ENCODE data around the gene EVA1C.
"Not testable (repeated sequence)": the region's sequence is repeated elsewhere in the genome, so short reads cannot be mapped to it uniquely, and the experiment has no call there.

Gene EVA1C, protein sequence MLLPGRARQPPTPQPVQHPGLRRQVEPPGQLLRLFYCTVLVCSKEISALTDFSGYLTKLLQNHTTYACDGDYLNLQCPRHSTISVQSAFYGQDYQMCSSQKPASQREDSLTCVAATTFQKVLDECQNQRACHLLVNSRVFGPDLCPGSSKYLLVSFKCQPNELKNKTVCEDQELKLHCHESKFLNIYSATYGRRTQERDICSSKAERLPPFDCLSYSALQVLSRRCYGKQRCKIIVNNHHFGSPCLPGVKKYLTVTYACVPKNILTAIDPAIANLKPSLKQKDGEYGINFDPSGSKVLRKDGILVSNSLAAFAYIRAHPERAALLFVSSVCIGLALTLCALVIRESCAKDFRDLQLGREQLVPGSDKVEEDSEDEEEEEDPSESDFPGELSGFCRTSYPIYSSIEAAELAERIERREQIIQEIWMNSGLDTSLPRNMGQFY

DNA sequence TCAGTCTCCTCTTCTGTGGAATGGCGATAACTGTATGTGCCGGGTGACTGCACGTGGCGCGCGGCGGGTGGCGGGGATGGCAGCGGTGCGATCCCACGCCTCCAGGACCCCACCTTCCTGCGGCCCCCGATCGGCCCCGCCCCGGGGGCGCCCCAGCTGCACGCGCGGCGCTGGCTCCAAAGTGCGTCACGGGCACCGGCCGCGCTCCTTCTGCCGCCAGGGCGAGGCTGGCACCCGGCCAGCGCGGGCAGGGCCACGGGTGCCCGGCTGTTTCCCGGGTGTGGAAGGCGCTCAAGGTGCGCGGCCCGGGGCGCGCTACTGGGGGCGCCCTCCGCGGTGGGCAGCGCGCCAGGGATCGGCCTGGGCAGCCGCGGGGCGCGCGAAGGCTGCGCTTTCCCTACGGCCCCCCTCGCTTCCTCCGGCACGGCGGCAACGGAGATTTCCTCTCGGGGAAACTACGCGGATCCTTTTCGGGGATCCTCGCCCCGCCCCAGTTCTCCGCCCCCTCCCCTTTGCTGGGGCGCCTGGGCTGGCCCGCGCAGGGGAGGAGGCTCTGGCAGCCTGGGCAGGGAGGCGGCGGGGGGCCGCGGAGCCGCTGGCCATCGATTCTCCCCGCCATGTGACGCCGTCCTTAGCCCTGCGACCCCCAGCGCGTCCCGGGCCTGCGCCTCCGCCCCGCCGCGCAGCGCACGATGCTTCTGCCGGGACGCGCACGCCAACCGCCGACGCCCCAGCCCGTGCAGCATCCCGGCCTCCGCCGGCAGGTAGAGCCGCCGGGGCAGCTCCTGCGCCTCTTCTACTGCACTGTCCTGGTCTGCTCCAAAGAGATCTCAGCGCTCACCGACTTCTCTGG lies at the start of gene EVA1C:
Gene EVA1C (plus strand): TSS at position 545 of the 853 bp plus-strand sequence. CDS start 148 bp downstream, at position 693.
- peak; percentile 65 for DNase-seq

DNA sequence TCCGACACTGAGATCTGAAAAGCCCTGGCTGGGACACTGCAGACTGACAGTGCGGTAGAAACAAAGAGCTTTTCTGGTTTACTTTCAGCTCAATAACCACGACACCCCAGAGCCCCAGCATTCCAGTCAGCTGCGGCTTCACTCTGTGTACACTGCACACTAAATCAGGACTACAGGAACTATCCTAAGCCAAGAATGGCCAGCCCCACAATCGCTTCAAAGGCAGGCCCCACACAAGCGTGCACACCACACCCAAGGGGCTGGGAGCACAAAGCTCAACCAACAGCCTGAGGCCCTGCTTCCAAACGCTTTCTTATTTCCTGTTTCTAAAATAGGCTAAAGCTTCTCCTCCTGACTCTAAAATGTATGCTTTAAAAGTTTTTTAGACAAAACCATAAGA lies 48.1 kb upstream of the EVA1C start:
- peak; percentile 64 for DNase-seq

DNA sequence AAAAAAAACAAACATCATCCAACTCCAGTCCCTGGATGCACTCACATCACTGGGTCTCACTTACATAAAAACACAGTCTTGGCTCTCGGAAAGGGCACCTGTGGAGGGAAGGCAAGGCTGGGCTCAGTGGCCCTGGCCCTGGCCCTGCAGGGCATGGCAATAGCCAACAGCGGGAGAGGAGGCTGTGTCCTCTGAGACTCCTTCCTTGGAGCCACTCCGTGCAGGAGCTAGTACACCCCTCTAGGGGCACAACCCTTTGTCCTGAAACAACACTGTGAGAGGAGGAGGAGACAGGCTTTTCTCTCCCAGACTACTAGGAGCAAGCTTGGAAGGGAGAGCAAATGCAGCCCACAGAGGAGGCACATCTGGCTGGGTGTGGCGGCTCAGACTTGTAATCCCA lies 47.7 kb upstream of the EVA1C start:
- peak; percentile 51 for DNase-seq

DNA sequence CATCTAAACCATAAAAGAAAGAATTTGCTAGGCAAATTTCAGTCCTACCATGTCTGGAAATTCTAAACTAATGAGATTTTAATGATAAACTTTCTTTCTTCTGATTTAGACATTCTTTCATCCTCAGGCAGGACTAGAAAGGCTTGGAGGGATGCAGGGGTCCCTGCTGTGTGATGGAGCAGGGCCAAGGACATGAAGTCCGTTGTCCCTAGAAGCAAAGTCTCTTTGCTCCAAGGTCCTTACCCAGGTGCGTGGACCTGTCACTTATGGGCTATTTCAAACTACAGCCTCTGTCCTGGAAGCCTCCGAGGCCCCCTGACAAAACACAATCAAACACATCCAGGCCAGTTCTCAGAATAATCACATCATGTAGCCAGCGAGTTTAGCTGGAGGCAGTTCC lies 46.3 kb upstream of the EVA1C start:
- no peak for DNase-seq

DNA sequence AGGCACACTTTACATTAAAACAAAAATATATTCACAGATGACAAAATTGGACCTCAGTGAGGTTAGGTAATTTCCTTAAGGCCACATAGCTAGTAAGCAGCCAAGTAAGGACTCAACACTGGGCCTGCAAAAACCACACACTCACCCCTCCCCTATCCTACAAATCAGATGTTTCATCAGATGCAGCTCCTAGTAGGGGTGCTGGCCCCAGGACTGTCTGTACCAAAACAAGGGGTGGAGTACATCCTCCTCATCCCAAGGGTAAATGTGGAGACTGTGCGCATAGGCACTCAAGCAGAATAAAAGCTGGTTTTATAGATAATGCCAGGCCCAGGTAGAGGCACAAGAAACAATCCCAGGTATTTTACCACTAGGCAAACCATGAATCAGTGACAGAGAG lies 45.3 kb upstream of the EVA1C start:
- no peak for DNase-seq

DNA sequence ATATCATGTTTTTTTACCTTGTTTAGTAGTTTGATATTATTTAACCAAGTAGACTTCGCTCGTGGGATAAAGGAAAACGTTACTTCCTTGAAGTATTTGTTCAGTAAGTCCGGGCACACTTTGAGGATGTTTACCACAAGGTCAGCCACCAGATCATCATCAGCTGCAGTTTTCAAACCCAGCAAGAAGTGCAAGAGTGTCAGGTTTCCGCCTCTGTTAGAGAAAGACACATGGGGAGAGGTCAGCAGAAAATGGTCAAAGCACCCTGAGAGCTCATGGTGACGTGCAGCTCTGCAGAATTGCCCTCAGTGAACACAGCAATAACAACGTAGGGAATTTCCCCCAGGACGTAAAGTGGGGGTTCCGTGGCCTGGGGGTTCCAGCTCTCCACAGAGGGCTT lies 44.1 kb upstream of the EVA1C start:
- no peak for DNase-seq

DNA sequence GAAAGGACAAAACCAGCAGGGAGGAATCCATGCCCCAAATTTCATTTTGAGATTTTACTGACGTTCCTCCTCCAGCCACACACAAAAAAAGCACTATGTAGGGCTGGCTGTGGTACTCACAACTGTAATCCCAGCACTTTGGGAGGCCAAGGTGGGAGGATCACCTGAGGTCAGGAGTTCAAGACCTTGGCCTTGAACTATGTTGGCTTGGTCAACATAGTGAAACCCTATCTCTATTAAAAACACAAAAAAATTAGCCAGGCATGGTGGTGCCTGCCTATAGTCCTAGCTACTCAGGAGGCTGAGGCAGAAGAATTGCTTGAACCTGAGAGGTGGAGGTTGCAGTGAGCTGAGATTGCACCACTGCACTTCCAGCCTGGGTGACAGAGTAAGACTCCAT lies 43.5 kb upstream of the EVA1C start:
- not testable (repeated sequence) for DNase-seq

DNA sequence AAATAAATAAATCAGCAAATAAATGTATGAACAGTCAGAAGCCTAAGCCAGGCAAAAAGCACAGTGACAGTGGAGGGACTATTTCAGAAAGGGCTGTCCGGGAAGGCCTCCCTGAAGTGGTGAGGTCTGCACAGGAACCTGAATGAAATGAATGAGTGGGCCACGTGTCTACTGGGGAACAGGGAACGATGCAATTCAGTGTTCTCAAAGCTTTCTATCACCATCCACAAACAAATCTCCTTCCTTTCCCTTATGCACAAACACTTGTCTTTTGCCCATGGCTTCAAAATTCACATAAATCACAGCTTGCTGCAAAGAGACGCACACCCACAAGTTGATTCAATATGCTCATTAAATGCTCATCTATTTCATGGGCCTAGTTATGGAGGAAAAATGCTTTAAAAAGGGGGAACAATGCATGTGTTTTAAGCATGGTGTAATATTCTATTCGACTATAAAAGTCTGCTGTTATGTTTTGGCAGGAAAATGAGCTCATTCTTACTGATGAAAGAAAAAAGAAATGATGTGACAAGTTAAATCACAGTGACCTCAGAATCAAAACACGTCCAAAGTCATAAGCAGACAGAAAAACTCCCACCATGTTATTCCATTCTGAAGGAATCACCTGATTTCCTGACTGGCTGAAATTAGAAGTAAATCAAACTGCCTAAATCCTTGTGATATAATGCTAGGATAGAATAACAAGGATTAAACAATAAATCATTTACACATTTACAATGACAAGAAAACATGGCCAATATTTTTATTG lies 41.3 kb upstream of the EVA1C start:
- no peak for DNase-seq

DNA sequence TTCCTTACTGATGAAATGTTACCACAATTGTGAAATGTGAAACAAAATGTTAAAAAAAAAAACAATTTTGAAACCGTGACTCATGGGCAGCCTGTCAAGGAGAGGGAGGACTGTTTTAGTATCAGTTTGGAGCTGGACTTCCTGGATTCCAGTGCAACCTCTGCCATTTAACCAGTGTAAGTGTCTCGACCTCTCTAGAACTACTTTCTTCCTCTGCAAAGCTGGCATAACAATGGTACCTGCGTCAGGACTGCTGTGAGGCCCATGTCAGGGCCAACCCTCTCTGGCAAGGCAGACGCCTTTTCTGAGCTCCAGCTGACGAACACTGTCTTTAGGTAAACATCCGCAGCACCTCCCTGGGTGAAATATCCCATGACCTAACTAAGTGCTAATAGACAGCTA lies 40.6 kb upstream of the EVA1C start:
- no peak for DNase-seq

DNA sequence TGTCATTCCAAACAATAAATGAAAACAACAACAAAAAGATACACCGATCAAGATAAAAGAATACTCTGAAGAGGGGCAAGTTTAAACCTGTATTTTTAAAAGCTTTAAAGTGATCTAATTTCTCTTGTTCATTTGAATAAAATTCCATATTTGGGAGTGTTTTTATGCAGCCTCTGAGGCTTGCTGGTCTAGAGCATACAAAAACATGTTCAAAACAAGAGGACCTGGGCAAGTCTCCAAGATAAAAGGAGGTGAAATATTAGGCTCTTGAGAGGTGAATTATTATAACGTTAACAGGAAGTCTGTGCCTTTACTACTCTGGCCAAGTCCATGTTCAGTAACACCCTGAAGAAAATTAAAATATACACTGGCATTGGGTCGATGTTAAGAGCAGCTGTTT lies 39.8 kb upstream of the EVA1C start:
- DNase-seq = no peak

DNA sequence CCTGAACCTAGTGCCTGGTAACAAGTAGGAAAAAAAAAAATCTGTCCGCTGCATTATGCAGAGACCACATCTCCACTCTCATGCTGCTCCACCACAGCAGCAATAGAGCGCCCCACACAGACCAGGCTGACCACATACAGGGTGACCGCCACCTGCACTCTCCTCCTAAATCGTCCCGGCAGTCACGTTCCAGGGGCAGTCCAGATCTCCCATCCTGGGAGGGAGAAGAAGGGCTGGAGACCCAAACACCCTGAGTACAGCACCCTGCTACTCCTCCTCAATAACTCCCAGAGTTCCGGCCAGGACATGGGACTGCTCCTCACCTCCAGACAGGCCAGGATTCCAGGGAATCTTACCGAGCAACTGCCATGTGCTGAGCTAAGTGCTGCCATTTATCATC lies 35.0 kb upstream of the EVA1C start:
- no peak for DNase-seq

DNA sequence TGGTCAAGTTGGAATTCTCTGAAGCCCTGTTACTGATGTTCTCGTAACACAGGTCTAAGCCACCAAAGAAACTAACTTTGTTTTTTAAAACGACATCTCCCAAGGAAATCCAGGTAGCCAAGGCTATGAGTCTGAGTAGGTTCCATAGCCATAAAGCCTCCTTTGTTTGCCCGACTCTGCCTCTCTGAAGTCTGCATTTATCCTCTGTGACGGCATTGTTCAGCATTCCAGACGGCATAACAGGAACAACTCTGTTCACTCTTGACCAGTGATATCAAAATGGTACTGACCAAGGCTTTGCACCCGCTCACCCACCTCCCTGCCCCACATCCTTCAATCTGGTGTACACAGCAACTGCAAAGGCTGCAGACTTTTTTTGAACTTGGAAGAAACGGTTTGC lies 34.5 kb upstream of the EVA1C start:
- no peak for DNase-seq

DNA sequence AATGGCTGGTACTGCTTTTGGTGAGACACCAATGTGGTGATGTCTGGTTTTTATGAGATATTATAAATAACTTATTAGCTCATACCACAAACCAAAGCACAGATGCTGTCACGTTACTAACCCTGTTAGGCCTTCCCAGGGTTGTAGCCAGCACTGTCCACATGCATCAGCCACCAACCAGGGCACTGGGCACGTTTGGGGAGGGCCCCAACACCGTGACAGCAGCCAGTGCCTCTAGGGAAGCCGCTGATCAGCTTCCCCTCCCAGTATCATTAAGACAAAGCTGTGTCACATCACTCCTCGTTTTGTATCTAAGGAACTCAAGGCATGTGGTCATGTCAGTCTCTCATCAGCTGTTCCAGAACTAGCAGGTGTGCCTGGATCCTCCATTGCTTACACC lies 33.5 kb upstream of the EVA1C start:
- DNase-seq = no peak

DNA sequence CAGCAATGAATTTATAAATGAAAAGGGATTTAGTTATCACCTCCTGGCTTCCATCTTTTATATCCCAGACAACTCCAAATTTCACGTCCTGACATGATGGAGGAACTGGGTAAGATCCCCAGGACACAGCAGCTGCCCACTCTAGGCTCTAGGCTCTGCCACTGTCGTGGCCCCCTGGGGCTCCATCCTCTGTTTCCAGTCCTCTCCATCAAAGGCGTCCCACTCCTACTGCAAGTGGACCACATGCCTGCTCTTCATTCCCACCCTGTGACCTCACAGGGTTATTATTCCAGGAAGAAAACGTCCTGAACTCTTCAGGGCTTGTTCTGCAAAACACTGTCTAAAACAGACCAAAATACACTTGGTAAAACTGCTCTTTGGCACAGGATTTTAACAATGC lies 31.6 kb upstream of the EVA1C start:
- no peak for DNase-seq

DNA sequence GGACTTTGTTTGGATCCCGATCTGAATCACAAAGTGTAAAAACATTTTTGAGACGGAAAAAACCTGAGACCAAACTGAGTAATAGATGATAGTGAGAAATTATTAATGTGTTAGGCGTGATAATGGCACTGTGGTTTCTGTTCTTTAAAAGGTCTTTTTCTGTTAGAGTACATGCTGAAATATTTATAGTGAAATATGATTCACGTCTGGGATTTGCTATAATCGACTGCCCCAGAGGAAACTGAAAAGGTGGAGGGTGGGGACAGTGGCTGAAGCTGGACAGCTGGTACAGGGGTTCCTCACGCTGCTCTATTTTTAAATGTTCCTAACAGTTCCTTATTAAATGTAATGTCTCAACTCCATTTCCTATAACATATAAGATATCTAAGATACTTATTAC lies 30.9 kb upstream of the EVA1C start:
- DNase-seq = no peak

DNA sequence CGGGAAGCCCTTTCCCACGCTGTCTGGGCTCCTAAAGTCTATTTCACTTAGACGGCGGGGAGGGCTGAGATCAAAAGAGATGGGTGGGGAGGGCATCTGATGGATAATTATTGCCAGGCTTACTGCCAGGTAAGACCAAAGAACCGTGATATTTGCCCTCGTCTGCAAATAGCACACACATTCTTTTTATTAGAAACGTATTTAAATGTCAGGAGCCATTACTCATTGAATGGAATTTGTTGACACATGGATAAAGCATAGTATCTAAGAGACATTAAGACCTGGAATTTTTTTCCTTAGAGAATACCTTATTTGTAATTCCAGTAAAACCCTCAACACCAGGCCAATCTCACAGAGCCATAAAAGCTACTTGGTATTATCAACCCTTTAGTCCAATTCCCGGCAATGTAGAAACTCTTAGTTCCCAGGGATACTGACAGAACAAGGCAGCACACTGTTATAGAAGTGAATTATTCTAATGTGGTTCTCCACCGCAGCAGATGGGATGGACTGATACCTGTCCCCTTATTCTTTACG lies 30.3 kb upstream of the EVA1C start:
- DNase-seq = no peak

DNA sequence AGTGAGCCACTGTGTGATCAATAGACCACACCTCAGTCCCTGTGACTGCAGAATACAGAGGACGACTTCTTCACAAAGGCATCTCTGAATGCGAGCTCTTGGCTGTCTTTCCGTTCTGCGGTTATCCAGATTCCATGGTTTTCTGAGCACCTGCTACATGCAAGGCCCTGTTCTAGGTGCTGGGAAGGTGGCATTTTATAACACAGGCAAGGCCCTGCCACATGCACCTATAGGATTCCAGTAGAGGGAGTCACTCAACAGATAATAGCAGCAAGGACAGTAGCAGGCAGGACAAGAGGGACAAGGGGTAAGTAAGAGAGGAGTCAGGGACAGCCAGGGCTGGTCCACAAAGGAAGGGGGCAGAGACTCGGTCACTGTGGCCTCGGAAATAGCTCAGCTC lies 28.7 kb upstream of the EVA1C start:
- no peak for DNase-seq

DNA sequence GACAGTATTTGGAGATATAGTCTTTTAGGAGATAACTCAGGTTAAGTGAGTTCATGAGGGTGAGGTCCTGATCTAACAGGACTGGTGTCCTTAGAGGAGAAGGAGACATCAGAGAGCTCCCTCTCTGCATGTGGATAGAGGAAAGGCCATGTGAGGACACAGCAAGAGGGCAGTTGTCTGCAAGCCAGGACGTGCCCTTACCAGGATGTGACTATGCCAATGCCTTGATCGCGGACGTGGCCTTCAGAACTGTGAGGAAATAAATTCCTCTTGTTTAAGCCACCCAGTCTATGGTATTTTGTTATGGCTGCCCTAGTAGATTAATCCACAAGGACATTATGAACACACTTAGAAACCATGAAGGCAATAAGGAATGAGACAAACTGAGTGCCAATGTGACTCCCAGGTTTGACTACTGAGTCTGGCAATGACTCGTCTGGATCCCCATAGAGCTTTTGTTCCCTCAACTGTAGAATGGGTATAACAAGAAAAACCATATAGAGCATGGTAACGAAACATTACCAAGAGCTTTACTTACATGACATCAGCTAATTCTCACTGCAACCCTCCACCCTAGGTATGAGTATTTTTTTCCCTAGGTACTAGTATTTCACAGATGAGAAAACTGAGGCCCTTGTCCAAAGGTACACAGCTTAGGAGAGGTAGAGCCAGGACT lies 26.2 kb upstream of the EVA1C start:
- DNase-seq = no peak

DNA sequence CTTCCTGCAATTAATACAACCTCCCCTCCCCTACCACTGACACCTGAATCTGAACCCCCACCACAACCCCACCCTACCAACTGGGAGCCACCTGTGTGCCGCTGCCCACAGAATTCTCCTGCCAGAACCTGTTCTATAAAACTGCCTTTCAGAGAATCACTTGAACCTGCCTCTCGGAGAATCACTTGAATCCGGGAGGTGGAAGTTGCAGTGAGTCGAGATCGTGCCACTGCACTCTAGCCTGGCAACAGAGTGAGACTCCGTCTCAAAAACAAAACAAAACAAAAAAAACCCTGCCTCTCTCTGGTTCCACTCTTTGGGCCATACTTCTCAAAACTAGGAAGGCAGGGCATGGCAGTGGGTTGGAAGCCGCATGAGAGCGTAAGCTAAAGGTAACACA lies 25.4 kb upstream of the EVA1C start:
- no peak for DNase-seq

DNA sequence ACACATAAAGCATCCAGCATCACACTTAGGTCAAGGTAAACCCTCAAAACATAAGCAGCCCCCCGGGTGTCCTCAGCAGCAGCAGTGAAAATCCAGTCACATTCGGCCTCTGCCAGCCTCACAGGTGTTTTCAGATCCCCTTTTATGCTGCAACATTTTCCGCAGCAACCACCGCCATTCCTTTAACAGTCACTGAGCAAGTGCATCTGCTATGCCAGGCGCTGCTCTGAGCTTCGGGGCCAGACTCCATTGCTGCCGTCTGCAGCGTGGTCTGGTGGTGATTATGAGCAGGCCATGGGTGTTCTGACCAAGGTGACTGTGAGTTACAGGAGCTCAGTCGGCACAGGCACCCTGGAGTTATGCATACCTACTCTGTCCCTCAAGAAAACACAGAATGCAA lies 24.2 kb upstream of the EVA1C start:
- DNase-seq = no peak

DNA sequence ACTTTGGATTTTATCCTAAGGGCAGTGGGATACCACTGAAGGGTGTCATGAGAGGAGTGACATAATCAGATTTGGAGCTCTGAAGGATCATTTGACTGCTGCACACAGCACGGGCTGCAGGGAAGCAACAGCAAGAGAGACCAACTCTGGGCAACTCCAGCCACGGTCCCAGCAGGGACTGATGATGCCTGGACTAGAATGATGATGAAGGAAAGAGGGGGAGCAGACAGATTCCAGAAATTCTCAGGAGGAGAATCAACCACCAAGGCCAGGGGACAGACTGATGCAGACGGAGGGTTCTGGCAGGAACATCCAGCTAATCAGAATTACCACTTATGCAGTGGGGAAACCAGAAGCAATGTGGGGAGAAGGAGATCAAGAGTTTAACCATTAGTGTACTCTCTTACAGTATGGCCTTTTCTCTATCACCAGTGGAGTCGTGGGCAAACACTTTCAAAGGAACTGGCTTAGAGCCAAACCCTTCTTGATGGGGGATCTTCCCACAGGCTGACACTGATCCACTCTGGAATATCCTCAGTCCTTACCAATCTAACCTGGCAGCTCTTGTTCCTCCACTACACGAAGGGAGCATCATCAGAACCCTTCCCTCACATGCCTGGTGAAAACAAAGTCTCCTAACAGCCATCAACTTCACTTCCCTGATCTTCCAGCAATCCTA lies 23.0 kb upstream of the EVA1C start:
- DNase-seq = no peak

Data from right forelimb (tissue), 1 donor.